Central memory CD4-positive, alpha-beta T cell (primary cell): ENCODE data around the gene ZG16B.

ENCODE experiments used
- DNase-seq: peaks from one replicate; pipeline ENCODE4 v3.0.0; 2022
- total RNA-seq, 3 experiments: gene quantifications; one replicate each; lab custom pipeline; 2026; lab: John Stamatoyannopoulos, UW

Gene ZG16B, protein sequence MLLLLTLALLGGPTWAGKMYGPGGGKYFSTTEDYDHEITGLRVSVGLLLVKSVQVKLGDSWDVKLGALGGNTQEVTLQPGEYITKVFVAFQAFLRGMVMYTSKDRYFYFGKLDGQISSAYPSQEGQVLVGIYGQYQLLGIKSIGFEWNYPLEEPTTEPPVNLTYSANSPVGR
- total RNA-seq: 0.11 to 0.39 (median 0.27) reads per million in 3 experiments

DNA sequence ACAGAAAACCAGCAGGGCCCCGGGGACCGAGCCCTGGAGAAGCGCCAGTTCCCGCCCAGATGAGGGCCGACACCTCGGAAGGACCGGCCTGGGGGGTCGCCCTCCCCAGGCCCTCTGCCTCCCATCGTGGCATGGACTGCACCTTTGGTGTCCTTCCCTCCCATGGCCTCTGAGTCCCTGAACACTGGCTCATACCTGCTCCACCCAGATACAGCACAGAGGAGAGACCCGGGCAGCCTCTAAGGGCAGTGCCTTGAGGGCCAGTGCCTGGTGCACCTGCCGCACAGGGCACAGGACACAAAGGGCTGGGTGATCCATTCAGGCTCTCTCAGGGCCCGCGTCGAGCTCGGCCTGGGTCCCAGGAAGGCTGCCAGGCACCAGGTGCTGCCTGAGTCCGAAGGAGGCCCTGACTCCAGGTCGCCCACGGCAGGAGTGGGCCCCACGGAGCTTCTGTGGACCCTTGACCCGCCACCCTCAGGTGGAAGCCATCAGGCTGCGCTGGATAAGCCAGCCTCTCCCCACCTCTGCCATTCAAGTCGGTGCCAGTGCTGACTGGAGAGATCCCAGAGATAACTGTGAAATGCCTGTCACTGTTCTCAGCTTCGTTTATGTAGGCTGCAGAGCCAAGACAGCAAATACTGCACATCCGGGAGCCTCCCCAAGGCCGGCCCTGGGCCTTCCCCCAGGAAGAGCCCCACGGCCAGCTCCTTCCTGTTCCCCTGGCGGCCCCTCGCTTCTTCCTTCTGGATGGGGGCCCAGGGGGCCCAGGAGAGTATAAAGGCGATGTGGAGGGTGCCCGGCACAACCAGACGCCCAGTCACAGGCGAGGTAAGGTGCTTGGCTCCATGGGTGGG lies at the start of gene ZG16B:
Gene ZG16B (plus strand): TSS at position 803 of the 854 bp plus-strand sequence. CDS start 139 bp downstream, outside the sequence.
- no peak for DNase-seq

DNA sequence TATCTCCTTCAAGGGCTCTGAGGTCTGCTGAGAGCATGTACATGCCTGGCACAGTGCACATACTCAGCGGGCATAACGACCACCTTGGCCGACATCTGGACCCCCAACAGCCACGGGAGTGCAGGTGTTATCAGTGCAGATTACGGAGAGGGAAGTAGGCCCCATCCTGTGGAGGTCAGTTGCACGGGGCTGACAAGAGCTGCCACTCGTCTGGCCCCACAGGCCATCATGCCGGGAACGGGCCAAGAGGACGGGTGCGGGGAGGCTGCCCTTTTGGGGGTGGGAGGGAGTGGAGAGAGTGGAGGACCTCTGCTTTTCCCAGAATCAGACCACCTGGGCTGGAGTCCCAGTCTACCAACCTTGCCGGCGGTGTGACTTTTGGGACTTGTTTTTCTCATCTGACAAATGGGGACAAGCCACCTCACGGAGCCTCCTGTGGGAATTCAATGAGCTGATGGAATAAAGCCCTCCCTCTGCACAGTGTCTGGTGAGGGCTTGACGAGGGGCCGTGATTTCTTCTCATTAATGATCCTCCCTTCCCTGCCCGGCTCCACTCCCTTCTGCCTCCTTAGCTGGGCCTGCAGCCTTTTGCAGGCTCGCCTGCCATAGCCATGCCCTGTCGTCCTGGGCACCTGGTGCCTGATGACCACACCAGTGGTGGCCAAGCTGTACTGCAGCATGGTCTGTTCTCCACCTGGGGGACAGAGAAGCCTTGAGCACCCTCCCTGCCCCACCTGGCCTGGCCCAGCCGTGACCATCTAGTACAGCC lies 47.3 kb upstream of the ZG16B start:
- no peak for DNase-seq

DNA sequence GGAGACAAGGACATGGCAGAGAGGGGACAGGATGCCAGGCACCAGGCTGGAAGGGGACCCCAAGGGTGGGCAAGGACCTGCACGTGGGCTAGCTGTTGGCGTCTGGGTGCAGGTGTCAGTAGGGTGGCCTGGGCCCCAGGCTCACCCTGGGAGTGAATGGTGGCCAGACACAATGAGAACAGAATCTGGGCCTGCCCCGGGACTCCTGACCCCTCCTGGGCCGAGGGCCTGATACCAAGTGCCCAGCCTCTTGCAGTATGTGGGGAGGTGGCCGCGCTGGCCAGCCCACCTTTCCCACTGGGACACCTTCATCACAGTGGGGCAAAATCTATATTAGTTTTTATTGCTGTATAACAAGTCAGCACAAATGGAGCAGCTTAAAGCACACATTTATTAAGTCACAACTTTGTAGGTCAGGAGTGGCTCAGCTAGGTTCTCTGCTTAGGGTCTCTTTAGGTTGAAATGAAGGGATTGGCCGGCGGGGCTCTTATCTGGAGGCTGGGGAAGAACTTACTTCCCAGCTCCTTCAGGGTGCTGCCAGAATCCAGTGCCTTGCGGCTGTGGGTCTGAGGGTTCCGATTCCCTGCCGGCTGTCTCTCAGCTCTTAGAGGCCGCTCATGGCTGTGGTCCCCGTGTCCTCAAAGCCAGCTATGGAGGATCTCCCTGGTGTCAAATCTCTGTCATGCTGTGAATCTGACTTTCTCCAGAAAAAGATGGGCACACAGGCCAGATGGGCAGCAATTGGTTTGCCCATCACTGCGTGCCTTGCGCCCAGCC lies 46.3 kb upstream of the ZG16B start:
- DNase-seq: no peak

DNA sequence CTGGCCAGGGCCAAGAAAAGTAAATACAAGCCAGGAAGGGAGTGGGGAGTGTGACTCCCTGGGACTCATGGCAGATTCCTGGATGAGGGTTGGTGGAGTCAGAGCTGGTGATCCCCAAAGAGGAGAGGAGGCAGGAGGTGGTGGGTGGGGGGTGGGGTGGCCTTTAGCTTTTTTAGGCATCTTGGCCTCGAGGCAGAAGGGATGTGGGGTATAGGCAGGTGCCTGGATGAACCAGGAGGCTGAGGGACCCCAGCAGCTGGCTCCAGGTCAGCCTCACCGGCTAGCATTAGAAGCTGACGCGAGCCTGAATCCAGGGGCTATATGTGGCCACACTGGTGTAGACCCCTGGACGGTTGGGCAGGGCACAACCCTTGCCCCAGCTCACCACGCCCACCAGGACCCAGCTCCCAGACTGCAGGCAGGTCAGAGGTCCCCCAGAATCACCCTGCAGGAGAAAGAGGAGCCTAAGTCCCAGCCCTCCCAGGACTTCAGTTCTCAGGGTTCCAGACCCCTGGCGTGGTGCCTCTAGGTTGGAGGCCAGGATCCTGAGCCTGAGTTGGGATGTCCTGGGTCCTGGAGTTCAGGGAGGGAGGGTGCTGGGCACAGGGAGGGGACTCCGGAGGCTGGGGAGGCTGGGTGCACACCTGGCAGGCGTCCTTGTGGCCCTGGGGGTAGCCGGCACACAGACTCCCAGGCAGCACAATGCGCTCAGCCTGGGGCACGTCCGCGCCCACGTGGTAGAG lies 45.6 kb upstream of the ZG16B start:
- no peak for DNase-seq

DNA sequence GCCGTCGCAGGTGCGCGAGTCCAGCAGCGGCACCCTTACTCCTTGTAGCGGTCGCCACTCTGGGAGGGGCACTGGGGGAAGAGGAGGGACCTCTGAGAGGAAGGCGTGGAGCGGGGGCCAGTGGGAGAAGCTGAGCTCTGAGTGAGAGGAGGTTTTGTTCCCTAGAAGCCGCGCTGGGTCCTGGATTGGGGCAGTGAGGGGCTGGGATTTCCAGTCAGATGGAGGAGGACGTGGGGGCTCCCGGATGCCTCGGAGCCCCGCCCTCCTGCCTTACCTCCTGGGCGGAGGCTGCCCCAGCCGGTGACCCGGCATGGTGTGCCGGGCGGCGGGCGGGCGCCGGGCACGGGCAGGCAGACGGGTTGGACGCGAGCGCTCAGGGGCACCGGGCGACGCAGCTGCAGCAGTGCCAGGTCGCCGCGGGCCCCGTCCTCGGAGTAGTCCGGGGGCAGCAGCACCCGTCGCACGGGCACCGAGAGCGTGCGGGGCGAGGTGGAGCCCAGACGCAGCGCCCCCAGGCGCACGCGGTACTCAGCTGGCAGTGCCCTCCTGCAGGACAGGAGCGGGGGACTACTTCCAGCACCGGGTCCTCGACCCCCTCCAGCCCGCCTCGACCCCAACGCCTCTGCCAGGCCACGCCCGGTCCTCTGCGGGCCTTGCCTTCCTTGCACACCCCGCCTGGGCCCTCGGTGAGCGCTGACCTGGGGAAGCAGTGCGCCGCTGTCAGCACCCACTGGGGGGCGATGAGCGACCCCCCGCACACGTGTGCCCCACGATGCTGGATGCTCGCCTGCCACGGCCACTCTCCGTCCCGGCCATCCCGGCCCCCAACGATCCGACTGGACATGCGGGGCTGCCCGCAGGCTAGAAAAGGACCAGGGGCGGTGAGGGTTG lies 44.8 kb upstream of the ZG16B start:
- DNase-seq: no peak

DNA sequence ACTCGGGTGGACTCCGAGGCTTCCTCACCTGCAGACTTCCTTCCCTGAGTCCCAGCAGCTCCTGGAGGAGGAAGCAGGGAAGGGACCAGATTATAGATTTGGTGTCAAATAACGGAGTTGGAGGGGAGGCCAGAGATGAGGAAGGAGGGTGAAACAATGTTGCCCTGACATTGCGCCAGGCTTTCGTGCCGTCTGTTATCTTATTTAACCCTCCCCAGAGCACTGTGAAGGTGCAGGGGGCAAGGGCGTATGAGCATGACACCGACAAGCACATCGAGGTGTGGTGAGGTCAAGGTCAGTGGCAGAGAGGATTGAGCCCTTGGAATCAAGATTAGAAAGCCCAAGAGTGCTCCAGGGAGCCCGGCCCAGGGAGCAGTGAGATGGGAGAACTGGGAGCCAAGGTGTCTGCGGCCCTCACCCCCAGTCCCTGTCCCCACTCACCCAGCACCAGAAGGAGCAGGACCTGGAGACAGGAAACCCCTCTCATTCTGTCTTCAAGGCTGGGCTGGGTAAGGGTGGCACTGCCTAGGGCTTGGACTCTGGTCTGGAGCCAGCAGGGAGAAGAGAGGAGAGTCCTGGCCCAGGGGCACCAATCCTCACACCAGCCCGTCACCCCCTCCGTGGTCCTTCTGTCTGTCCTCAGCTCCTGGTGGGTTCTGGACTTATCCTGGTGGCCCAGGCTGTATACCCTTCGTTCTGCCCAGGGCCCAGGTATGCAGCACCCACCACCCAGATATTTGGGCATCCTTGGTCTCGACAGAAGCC lies 43.9 kb upstream of the ZG16B start:
- no peak for DNase-seq

DNA sequence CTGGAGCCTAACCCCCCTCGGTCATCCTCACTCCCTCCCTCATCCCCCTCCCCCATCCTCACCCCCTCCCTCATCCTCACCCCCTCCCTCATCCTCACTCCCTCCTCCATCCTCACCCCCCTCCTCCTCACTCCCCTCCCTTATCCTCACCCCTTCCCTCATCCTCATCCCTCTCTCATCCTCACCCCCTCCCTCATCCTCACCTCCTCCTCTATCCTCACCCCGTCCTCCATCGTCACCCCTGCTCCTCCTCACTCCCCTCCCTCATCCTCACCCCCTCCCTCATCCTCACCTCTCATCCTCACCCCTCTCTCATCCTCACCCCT lies 43.3 kb upstream of the ZG16B start:
- DNase-seq: no peak

DNA sequence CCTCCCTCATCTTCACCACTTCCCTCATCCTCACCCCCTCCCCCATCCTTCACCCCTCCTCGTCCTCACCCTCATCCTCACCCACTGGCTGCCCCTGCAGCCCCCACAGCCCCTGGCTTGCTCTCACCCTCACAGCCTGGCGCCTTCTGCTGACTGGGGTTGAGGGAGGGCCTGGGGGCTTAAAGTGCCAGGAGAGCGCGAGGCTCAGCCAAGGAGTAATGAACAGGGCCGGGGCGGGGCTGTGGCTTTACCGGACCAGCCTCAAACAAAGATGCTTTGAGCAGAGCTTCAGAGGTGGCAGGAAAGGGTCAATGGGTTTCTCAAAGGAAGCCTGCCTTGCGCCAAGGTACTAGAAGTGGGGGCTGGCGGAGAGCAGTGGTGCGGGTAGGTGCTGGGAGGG lies 42.7 kb upstream of the ZG16B start, which contains the start of gene PRSS33:
Gene PRSS33 (minus strand): TSS at position 155 of the 400 bp plus-strand sequence. CDS start 1,013 bp downstream, outside the sequence.
- DNase-seq: no peak

DNA sequence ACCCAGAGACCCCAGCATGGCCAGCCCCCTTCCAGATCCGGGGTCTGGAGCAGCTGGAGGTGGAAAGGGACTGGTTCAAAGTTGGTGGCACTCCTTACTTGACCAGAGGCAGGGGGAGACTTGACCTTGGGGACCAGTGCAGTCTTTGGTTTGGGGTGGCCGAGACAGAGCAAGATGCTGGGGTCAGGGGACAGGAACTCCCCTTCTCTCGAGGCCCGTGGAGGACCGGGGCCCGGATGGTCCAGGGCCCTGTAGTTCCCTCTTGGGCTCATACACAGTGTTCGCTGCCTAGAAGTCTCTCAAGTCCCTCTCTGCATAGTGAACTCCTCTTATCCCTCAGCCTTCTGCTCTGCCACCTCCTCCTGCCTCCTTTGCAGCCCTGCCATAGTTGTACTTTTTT lies 42.1 kb upstream of the ZG16B start:
- no peak for DNase-seq

DNA sequence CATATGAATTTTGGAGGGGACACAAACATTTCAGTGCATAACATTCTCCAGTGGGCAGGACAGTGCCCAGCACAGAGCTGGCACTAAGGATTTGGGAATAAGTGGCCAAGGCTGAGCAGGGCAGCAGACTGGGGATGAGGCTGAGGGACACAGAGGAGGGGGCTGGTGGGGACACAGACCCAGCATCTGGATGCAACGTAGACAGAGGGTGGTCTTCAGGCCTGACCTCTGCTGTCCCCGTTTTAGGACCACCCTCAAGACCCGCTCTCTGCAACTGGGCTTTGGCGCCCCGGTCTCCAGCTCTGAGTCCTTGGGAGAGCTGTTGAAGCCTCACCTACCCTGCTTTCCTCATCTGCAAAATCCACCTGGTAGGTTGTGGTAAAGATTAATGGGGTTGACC lies 39.5 kb upstream of the ZG16B start:
- DNase-seq: no peak

DNA sequence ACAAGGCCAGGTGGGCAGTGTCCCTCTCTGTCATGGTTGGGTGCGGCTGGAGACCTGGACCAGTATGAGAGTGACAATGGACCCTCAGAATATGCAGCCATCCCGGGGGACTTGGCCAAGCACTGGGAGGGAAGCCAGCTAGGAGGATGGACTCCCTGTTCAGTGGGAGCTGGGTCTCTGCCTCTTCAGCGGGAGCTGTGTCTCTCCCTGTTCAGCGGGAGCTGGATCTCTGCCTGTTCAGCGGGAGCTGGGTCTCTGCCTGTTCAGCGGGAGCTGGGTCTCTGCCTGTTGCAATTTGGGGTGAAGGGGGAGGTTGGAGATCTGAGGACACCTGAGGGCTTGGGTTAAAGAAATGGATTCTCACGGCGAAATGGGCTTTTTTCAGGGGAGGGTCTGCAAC lies 38.9 kb upstream of the ZG16B start:
- no peak for DNase-seq

DNA sequence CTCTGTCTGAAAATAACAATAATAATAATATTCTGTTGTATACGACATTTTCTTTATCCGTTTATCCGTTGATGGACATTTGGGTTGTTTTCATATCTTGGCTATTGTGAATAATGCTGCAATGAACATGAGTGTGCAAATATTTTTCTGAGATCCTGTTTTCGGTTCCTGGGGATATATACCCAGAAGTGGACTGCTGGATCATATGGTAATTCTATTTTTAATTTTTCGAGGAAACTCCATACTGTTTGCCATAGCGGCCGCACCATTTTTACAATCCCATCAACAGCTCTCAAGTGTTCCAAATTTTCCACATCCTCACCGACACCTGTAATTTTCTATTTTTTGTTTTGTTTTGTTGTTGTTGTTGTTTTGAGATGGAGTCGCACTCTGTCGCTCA lies 37.2 kb upstream of the ZG16B start:
- no peak for DNase-seq

DNA sequence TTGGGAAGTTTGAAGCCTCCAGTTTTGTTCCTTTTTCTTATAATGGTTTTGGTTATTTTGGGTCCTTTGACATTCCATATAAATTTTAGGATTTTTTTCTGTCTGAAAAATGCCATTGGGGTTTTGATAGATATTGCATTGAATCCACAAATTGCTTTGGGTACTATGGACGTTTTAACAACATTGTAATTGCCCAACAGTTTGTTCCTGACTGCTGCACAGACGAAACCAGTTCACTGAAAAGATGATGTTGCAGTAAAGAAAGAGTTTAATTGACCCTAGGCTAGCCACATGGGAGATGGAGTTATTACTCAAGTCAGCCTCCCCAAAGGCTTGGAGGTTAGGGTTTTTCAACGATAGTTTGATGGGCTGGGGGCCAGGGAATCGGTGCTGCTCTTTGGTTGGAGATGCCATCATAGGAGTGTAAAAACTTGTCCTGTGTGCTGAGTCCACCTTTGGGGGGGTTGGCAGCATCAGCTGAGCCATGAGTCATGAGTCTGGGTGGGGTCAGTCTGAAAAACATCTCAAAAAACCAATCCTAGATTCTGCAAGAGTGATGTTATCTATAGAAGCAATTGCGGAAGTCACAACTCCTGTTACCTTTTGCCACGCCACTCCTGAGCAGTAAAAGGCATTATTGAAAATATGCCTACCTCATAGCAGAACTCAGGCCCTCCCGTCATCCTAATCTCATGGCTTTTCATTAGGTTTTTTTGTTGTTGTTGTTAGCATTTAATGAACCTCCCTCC lies 34.5 kb upstream of the ZG16B start:
- no peak for DNase-seq

DNA sequence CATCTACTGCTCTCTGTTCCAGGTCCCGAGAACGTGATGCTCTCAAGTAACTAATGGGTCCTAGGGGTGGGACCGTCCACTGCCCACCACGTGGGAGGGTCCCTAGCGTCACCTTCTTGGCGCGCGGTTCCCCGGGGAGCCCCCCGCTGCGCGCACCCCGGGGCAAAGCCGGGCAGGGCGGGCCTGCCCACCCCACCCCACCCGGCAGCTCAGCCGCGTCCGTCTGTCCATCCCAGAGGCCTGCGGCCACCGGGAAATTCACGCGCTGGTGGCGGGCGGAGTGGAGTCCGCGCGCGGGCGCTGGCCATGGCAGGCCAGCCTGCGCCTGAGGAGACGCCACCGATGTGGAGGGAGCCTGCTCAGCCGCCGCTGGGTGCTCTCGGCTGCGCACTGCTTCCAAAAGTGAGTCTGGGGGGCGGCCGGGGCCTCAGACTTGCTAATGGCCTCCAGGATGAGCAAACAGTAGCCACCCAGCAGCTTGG lies 31.3 kb upstream of the ZG16B start:
- DNase-seq: no peak

DNA sequence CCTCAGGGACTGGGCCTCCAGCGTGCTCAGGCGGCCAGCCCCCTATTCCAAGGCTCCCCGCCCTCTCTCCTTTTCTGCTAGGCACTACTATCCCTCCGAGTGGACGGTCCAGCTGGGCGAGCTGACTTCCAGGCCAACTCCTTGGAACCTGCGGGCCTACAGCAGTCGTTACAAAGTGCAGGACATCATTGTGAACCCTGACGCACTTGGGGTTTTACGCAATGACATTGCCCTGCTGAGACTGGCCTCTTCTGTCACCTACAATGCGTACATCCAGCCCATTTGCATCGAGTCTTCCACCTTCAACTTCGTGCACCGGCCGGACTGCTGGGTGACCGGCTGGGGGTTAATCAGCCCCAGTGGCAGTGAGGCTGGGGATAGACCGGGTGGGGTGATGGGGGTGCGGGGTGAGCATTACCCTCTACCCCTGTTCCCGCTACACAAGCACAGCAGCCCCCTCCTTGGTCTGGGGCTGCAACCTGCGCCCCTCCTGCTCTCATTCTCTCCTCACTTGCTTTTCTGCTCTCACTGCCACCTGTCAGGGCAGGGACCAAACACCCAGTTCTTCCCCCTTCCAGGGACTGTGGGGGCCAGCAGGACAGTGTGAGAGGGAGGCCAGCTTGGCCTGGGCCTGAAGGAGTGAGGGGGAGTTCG lies 30.8 kb upstream of the ZG16B start:
- no peak for DNase-seq

DNA sequence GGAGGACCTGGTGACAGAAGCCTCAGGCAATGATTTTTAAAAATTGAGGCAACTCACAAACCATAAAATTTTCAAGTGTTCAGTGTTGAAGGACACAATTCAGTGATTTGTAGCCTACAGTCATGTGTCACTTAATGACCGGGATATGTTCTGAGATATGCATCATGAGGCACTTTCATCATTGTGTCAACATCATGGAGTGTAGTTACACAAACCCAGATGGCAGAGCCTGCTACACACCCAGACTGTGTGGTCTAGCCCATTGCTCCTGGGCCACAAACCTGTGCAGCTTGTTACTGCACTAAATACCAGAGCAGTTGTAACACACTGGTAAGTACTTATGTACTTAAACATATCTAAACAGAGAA lies 30.3 kb upstream of the ZG16B start:
- DNase-seq: no peak

DNA sequence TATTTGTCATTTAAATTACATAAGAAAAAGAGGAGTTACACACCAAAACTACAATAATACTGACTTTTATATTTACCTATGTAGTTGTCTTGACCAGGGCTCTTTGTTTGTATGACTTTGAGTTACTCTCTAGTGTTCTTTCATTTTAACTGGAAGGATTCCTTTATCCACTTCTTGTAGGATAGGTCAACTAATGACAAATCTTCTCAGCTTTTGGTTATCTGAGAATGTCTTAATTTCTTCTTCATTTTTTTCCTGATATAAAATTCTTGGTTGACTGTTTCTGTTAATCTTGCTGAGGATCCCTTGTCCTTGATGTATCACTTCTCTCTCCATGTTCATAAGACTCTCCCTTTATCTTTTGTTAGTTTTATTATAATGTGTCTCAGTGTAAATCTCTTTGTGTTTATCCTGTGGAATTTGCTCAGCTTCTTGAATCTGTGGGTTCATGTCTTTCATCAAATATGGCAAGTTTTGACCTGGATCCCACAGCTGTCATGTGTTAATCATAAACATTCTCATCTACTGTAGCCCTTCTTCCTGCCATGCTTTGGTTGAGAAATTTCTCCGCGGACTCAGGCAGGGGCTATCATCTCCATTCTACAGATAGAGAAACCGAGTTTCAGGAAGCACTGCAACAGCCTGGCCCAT lies 26.4 kb upstream of the ZG16B start:
- DNase-seq: no peak

DNA sequence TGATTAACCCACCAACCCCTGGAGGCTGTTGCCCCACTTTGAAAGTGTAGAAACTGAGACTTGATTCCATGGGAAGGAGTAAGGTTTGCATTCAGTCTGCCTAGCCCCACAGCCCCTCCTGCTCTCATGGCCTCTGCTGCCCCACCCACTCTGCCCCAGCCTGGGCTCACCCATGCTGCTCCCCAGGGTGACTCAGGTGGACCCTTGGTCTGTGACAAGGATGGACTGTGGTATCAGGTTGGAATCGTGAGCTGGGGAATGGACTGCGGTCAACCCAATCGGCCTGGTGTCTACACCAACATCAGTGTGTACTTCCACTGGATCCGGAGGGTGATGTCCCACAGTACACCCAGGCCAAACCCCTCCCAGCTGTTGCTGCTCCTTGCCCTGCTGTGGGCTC lies 25.4 kb upstream of the ZG16B start:
- no peak for DNase-seq
